Loucy (cell line): ENCODE measurements around the gene TAF1B.
A peak's percentile ranks its signal among the peaks of the same experiment; 100 is the strongest.

Source experiments
- H2AFZ ChIP-seq: fragments of 200-600 bp; sonication (generic); 2 replicates; pipeline ENCODE4 v1.6.0; 2016; ENCODE audit warnings: antibody characterized with exemption, mild to moderate bottlenecking, low read length, moderate library complexity
- H3F3A ChIP-seq: fragments of 200-600 bp; 2 replicates; pipeline ENCODE4 v1.6.0; 2016; ENCODE audit warnings: antibody characterized with exemption, low read depth, mild to moderate bottlenecking
- H3K27me3 ChIP-seq: fragments of 200-600 bp; sonication (generic); 2 replicates; pipeline ENCODE4 v1.6.1; 2014; ENCODE audit warnings: low read length, mild to moderate bottlenecking; ENCODE audit not compliant: insufficient read depth, poor library complexity, severe bottlenecking
- H3K36me3 ChIP-seq: fragments of 200-600 bp; sonication (generic); 2 replicates; pipeline ENCODE4 v1.6.1; 2016; ENCODE audit warnings: low read length; ENCODE audit not compliant: insufficient read depth
- H3K4me1 ChIP-seq: fragments of 200-600 bp; sonication (generic); 2 replicates; pipeline ENCODE4 v1.5.1; 2014; ENCODE audit warnings: low read length, mild to moderate bottlenecking; ENCODE audit not compliant: insufficient read depth, poor library complexity, severe bottlenecking
- H3K4me2 ChIP-seq: fragments of 200-600 bp; sonication (generic); 2 replicates; pipeline ENCODE4 v1.6.0; 2014; ENCODE audit warnings: antibody characterized with exemption, low read length, low read depth, mild to moderate bottlenecking; ENCODE audit not compliant: poor library complexity, severe bottlenecking
- H3K4me3 ChIP-seq: fragments of 200-600 bp; sonication (generic); 2 replicates; pipeline ENCODE4 v1.5.1; 2014; ENCODE audit warnings: low read length, mild to moderate bottlenecking, mixed read lengths; ENCODE audit not compliant: poor library complexity, severe bottlenecking
- H3K79me2 ChIP-seq: fragments of 200-600 bp; sonication (generic); 2 replicates; pipeline ENCODE4 v1.6.1; 2014; ENCODE audit warnings: low read length; ENCODE audit not compliant: insufficient read depth
- H3K9ac ChIP-seq: fragments of 200-600 bp; sonication (generic); 2 replicates; pipeline ENCODE4 v1.6.0; 2014; ENCODE audit warnings: mild to moderate bottlenecking, low read depth, low read length, moderate library complexity; ENCODE audit not compliant: poor library complexity, severe bottlenecking
- H3K9me2 ChIP-seq: fragments of 200-600 bp; sonication (generic); replicated peaks from 2 replicates; pipeline ENCODE4 v1.6.1; 2016; ENCODE audit warnings: low read depth, low read length, mixed read lengths
- H3K9me3 ChIP-seq: fragments of 200-600 bp; sonication (generic); 2 replicates; pipeline ENCODE4 v1.6.1; 2014; ENCODE audit warnings: mild to moderate bottlenecking, antibody characterized with exemption, low read length, low read depth; ENCODE audit not compliant: insufficient read depth
- H4K20me1 ChIP-seq: fragments of 200-600 bp; sonication (generic); 2 replicates; pipeline ENCODE4 v1.6.0; 2014; ENCODE audit warnings: antibody characterized with exemption, low read length, mild to moderate bottlenecking; ENCODE audit not compliant: insufficient read depth, poor library complexity, severe bottlenecking
- EZH2phosphoT487 ChIP-seq: fragments of 200-600 bp; IDR thresholded peaks from 2 replicates; pipeline ENCODE4 v1.6.1; 2018; ENCODE audit warnings: antibody characterized with exemption, mild to moderate bottlenecking, moderate library complexity, borderline replicate concordance
- TF ChIP-seq, protein P1 (sequence below): fragments of 200-600 bp; sonication (generic); conservative IDR thresholded peaks from 2 replicates; pipeline ENCODE4 v1.5.1; 2014; ENCODE audit warnings: mild to moderate bottlenecking, antibody characterized with exemption, low read length

The TAF1B gene

DNA sequence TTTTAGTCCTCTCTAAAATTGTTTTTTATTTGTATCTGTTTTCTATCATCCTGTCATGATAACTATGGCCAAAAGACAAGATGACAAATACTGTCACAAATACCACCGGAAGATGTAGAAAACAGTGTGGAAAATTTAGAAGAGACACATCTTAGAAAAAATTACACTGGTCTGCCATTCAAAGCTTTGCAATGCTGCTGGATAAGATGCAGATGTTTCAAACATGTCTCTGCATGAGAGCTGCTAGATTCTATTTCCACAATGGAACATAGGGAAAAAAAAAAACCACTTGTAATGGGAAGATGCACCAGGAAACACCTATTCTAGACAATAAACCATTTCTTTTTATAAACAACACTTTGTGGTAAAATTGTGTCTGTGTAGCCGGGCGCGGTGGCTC is 5.8 kb upstream of the TAF1B start:
- Histone ChIP-seq H3K9ac (no peak overlapping the region), H3K36me3 (no peaks in the 10 kb centered on the region), H3K27me3 (no peaks in the 10 kb centered on the region), H2AFZ (no peak overlapping the region), H3K4me3 (no peak overlapping the region), H3K4me2 (no peak overlapping the region), H3F3A (peaks cover 3% of the 10 kb centered on the region; the same call in 1 of the 2 replicates), H3K4me1 (peaks cover under 1% of the 10 kb centered on the region), H3K9me2 (no peaks in the 10 kb centered on the region), H3K9me3 (no peaks in the 10 kb centered on the region), H3K79me2 (no peaks in the 10 kb centered on the region), H4K20me1 (no peaks in the 10 kb centered on the region)
- TF ChIP-seq, protein P1, sequence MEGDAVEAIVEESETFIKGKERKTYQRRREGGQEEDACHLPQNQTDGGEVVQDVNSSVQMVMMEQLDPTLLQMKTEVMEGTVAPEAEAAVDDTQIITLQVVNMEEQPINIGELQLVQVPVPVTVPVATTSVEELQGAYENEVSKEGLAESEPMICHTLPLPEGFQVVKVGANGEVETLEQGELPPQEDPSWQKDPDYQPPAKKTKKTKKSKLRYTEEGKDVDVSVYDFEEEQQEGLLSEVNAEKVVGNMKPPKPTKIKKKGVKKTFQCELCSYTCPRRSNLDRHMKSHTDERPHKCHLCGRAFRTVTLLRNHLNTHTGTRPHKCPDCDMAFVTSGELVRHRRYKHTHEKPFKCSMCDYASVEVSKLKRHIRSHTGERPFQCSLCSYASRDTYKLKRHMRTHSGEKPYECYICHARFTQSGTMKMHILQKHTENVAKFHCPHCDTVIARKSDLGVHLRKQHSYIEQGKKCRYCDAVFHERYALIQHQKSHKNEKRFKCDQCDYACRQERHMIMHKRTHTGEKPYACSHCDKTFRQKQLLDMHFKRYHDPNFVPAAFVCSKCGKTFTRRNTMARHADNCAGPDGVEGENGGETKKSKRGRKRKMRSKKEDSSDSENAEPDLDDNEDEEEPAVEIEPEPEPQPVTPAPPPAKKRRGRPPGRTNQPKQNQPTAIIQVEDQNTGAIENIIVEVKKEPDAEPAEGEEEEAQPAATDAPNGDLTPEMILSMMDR: no peak
- TF ChIP-seq EZH2phosphoT487: no peak

DNA sequence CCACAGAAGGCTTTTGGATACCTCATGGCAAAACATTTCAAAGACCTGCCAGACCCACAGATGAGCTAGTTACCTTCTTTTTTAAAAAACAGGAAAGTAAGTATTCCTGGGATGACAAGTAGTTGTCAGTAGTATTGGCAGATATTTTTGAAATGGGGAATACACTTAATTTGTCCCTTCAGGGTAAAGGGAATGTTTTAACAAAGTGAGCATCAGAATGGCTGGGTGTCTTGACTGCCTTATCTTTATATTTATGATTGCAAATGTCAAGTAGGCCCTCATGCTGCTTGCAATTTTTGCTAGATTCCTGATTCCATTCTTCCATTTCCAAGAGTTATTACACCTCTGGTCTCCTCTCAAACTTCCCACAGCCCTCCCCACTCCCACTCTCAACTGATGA is 4.9 kb upstream of the TAF1B start:
- Histone ChIP-seq H3K9ac (no peak overlapping the region), H3K27me3 (no peaks in the 10 kb centered on the region), H3K9me3 (no peaks in the 10 kb centered on the region), H3K9me2 (no peaks in the 10 kb centered on the region), H3K79me2 (no peaks in the 10 kb centered on the region), H3F3A (peaks cover 5% of the 10 kb centered on the region; the same call in 1 of the 2 replicates), H3K4me1 (peaks cover 6% of the 10 kb centered on the region), H4K20me1 (no peaks in the 10 kb centered on the region), H3K4me2 (no peak overlapping the region), H3K36me3 (no peaks in the 10 kb centered on the region), H3K4me3 (no peak overlapping the region), H2AFZ (no peak overlapping the region; the same call in 1 of the 2 replicates)
- TF ChIP-seq, protein P1: no peak
- TF ChIP-seq EZH2phosphoT487: no peak

DNA sequence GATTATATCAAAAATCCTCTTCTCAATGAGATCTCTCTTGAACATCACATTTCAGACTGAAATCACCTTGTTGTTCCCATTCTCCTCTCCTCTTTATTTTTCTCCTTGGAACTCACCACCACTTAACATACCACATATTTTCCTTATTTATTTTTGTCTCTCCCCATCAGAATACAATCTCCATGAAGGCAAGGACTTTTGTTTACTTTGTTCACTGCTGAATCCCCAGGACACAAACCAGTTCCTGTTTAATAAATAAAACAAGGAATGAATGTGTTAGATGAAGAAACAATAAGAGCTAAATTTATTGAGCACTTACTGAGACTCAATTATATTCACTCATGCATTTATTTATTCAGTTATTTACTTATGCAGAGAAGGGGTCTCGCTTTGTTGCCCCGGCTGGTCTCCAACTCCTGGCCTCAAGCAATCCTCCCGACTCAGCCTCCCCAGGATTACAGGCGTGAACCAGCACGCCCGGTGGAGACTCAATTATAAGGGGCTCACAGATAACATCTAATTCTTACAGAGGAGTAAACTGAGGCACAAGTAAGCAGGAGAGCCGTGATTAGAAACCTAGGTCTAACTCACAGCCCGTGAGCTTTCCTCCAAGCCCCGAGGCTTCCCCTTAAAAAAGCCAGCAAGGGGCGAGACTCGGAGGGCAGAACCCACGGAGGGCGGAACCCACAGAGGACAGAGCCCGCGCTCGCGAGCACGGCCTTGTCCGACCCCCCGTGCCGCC is 616 bp upstream of the TAF1B start:
- TF ChIP-seq, protein P1: no peak
- no peak for TF ChIP-seq EZH2phosphoT487
- Histone ChIP-seq H3K9ac (peak overlapping the region; percentile 83), H3K4me1 (peaks cover 44% of the 10 kb centered on the region), H3K4me2 (peak overlapping the region; percentile 93), H4K20me1 (no peaks in the 10 kb centered on the region), H3K9me3 (no peaks in the 10 kb centered on the region), H3K36me3 (no peaks in the 10 kb centered on the region), H3F3A (peaks cover 5% of the 10 kb centered on the region; the same call in 1 of the 2 replicates), H3K9me2 (no peaks in the 10 kb centered on the region), H3K4me3 (peak overlapping the region; percentile 90), H3K79me2 (peaks cover 38% of the 10 kb centered on the region), H3K27me3 (no peaks in the 10 kb centered on the region), H2AFZ (peak overlapping the region; percentile 86)
